ENCODE results near the gene ACP3. TPM values are rescaled to one million over a fixed set of nuclear protein-coding genes. Genes with fewer than 3 reads are reported as not detected.
"Not testable (repeated sequence)": the region's sequence is repeated elsewhere in the genome, so short reads cannot be mapped to it uniquely, and the experiment has no call there.

Gene ACP3
- total RNA-seq: not detected in 2 replicates

- intact Hi-C loops (cut with micrococcal nuclease): no loop called here
Observed at GRCh38 chr3:132317229-132317948, at the start of gene ACP3. TSS of gene ACP3 (plus strand) at chr3:132317407. CDS start at chr3:132317457, 50 bp downstream.

GRCh38 chr3:132268956-132269355 lies 48.3 kb upstream of the ACP3 start:
- intact Hi-C loops (cut with micrococcal nuclease): no loop called here

- intact Hi-C loops (cut with micrococcal nuclease): no loop called here
Observed at GRCh38 chr3:132273036-132273435, 44.2 kb upstream of the ACP3 start.

- intact Hi-C loops (cut with micrococcal nuclease): no loop called here
Observed at GRCh38 chr3:132276228-132276906, 40.8 kb upstream of the ACP3 start.

- intact Hi-C loops (cut with micrococcal nuclease): no loop called here
Observed at GRCh38 chr3:132279030-132279429, 38.2 kb upstream of the ACP3 start.

GRCh38 chr3:132283440-132283839 lies 33.8 kb upstream of the ACP3 start:
- intact Hi-C loops (cut with micrococcal nuclease): no loop called here

- intact Hi-C loops (cut with micrococcal nuclease): no loop called here
Observed at GRCh38 chr3:132283916-132284405, 33.2 kb upstream of the ACP3 start.

GRCh38 chr3:132284781-132285619 lies 32.2 kb upstream of the ACP3 start:
- intact Hi-C loops (cut with micrococcal nuclease): no loop called here

GRCh38 chr3:132285620-132285945 lies 31.6 kb upstream of the ACP3 start:
- intact Hi-C loops (cut with micrococcal nuclease): no loop called here

- intact Hi-C loops (cut with micrococcal nuclease): no loop called here
Observed at GRCh38 chr3:132286035-132286434, 31.2 kb upstream of the ACP3 start.

GRCh38 chr3:132288357-132288756 lies 28.9 kb upstream of the ACP3 start:
- intact Hi-C loops (cut with micrococcal nuclease): no loop called here

- intact Hi-C loops (cut with micrococcal nuclease): no loop called here
Observed at GRCh38 chr3:132289316-132289715, 27.9 kb upstream of the ACP3 start.

GRCh38 chr3:132290833-132291232 lies 26.4 kb upstream of the ACP3 start:
- intact Hi-C loops (cut with micrococcal nuclease): no loop called here

- intact Hi-C loops (cut with micrococcal nuclease): no loop called here
Observed at GRCh38 chr3:132292042-132292441, 25.2 kb upstream of the ACP3 start.

- intact Hi-C loops (cut with micrococcal nuclease): no loop called here
Observed at GRCh38 chr3:132293251-132293650, 24.0 kb upstream of the ACP3 start.

- intact Hi-C loops (cut with micrococcal nuclease): no loop called here
Observed at GRCh38 chr3:132294906-132295305, 22.3 kb upstream of the ACP3 start.

- intact Hi-C loops (cut with micrococcal nuclease): not testable (repeated sequence)
Observed at GRCh38 chr3:132303336-132304201, 13.6 kb upstream of the ACP3 start.

- intact Hi-C loops (cut with micrococcal nuclease): not testable (repeated sequence)
Observed at GRCh38 chr3:132304351-132304750, 12.9 kb upstream of the ACP3 start.

GRCh38 chr3:132310057-132310456 lies 7.2 kb upstream of the ACP3 start:
- intact Hi-C loops (cut with micrococcal nuclease): not testable (repeated sequence)

- intact Hi-C loops (cut with micrococcal nuclease): no loop called here
Observed at GRCh38 chr3:132311316-132311715, 5.9 kb upstream of the ACP3 start.

GRCh38 chr3:132311841-132312240 lies 5.4 kb upstream of the ACP3 start:
- intact Hi-C loops (cut with micrococcal nuclease): no loop called here

Data from T-helper 2 cell treated with Interferon-gamma antibody and Interleukin-4, amounts not matched to agents 100 ng/mL and 5 ng/mL, for 36 hours (primary cell).